Measurements from ENCODE around the gene ETV5.

Gene ETV5

GRCh38 chr3:186094696-186095425 is 14.0 kb downstream of the ETV5 start:
- no peak for DNase-seq

- no peak for DNase-seq
These were observed 14.6 kb downstream of the ETV5 start for GRCh38 chr3:186094271-186094670.

- DNase-seq, result no peak
These were observed 15.5 kb downstream of the ETV5 start for GRCh38 chr3:186093271-186093900.

GRCh38 chr3:186092360-186093070 is 16.4 kb downstream of the ETV5 start:
- no peak for DNase-seq

- DNase-seq, result no peak
These were observed 18.0 kb downstream of the ETV5 start for GRCh38 chr3:186090901-186091300.

GRCh38 chr3:186088335-186088734 is 20.6 kb downstream of the ETV5 start:
- no peak for DNase-seq

GRCh38 chr3:186084264-186084663 is 24.6 kb downstream of the ETV5 start:
- no peak for DNase-seq

GRCh38 chr3:186083746-186084145 is 25.1 kb downstream of the ETV5 start:
- no peak for DNase-seq

GRCh38 chr3:186082150-186082549 is 26.7 kb downstream of the ETV5 start:
- no peak for DNase-seq

- no peak for DNase-seq
These were observed 27.2 kb downstream of the ETV5 start for GRCh38 chr3:186081678-186082077.

GRCh38 chr3:186080849-186081438 is 27.9 kb downstream of the ETV5 start:
- DNase-seq, result no peak

GRCh38 chr3:186079925-186080324 is 29.0 kb downstream of the ETV5 start:
- DNase-seq, result no peak

- no peak for DNase-seq
These were observed 31.4 kb downstream of the ETV5 start for GRCh38 chr3:186077466-186077865.

GRCh38 chr3:186075931-186076567 is 32.8 kb downstream of the ETV5 start:
- DNase-seq, result no peak

GRCh38 chr3:186075489-186075888 is 33.4 kb downstream of the ETV5 start:
- DNase-seq, result no peak

- no peak for DNase-seq
These were observed 35.2 kb downstream of the ETV5 start for GRCh38 chr3:186073641-186074040.

GRCh38 chr3:186070996-186071395 is 37.9 kb downstream of the ETV5 start:
- no peak for DNase-seq

GRCh38 chr3:186070550-186070949 is 38.3 kb downstream of the ETV5 start:
- no peak for DNase-seq

GRCh38 chr3:186070133-186070532 is 38.8 kb downstream of the ETV5 start:
- DNase-seq, result no peak

GRCh38 chr3:186069199-186069598 is 39.7 kb downstream of the ETV5 start:
- DNase-seq, result no peak

- no peak for DNase-seq
These were observed 40.7 kb downstream of the ETV5 start for GRCh38 chr3:186068243-186068552.

- DNase-seq, result no peak
These were observed 41.3 kb downstream of the ETV5 start for GRCh38 chr3:186067360-186068242.
